Measurements from ENCODE around the gene FANCD2OS.

- TF ChIP-seq CTCF (conservative IDR thresholded peaks at IDR 0.05) (no peak), EZH2 (IDR thresholded peaks at IDR 0.05; ENCODE audit: low read depth) (no peak)
Observed at GRCh38 chr3:10074666-10075065, 33.4 kb downstream of the FANCD2OS start.

Data from PC-9 (cell line).